GM18505 (cell line): ENCODE measurements around the gene RFX8.
"Not testable (repeated sequence)": the region's sequence is repeated elsewhere in the genome, so short reads cannot be mapped to it uniquely, and the experiment has no call there.

ENCODE experiments used
- ATAC-seq: cut with Tn5 transposase; IDR thresholded peaks from one replicate; pipeline ENCODE4 v1.9.1; 2021; ENCODE audit not compliant: unreplicated experiment
- POLR2A ChIP-seq: IDR thresholded peaks from 4 replicates; pipeline ENCODE4 v1.6.1; 2011; ENCODE audit warnings: borderline replicate concordance; ENCODE audit not compliant: insufficient read depth, insufficient read length; ENCODE audit errors: extremely low read depth

Gene RFX8

DNA sequence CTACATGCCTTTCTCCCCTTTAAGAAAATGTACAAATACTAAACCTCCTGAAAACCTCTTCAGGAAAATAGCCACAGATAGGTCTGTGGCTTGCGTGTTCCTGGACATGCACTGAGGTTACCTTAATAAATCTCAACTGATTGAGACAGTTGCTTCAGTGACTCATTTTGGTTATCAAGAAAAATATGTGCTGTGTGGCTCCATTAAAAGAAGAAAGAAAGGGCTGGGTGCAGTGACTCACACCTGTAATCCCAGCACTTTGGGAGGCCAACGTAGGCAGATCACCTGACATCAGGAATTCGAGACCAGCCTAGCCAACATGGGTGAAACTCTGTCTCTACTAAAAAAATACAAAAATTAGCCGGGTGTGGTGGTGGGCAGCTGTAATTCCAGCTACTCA lies 114.7 kb downstream of the RFX8 start:
- ATAC-seq = no peak
- TF ChIP-seq POLR2A = no peak

DNA sequence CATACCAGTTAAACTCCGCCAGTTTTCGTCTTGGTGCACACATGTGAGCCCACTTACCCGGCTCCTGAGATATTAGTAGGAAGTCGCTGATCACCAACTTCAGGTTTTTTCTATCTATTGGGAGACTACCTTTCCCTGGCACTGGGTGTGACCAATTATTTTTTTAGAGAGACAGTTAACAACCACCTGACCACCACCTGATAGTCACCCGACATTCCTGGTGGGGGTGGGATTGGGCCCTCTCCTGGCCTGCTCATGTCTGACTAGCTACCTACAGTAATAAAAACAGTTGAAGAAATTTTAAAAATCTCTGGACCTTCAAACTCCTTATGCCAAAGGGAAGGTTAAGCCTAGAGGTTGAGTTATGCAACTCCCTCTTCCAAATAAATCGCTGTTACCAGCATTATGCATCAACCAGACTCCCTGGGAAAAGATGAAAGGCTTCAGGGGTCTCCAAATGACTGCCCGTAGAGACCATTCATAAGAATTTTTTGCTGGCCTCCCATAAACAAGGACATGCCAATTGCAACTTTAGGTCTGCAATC lies 115.4 kb downstream of the RFX8 start:
- TF ChIP-seq POLR2A = no peak
- ATAC-seq = no peak

DNA sequence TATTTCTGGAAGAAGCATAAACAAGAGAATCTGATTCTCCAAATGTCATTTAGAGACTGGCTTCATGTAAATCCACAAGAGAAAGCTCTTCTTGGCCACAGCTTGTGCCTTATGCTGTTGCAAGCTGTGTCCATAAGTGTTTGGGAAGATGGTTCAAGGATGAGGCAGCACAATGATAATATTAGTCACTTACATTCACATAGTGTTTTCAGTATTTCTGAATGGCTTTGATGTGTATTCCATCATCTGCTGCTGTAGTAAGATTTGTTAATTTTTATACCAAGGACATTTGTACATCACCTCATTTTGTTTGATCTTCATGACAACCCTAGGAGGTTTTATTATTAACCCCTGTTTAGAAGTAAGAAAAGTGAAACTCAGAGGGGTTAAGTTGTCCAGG lies 117.5 kb downstream of the RFX8 start:
- no peak for TF ChIP-seq POLR2A
- ATAC-seq = no peak

DNA sequence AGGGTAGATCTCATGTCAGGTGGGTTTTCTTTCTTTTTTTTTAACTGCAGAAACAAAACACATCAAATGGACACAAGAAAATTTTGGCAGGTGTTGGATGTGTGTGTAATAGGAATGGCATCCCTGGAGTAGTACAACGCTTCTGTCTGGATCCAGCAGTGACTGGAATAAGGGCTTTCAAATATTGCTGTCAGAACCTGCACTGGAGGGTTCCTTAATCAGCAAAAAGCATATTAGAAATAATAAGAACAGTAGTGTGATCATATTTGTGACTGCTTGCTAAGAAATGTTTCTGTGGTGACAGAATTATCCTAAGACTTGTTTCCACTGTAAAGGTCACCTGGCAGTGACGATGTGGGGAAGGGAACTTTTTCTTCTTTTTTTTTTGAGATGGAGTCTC lies 118.4 kb downstream of the RFX8 start:
- ATAC-seq = no peak
- TF ChIP-seq POLR2A = no peak

DNA sequence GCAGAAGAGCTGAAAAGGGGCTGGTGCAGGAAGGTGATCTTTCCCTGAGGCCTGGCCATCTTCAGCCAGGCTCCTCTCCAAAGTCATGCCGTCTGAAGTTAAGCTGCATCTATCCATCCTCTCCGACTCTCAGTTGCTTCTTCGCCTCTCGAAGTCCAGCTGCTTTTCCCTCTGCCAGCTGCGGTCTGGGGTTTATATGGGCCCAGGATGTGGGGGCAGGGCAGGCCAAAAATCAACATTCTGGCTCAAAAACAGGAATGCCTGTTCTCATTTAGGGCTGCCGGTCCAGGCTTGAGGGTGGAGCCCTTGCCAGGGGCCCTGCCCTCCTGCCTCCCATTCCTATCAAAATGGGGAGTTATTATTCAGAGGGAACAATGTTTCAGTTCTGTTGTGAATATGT lies 118.9 kb downstream of the RFX8 start:
- ATAC-seq = no peak
- no peak for TF ChIP-seq POLR2A

DNA sequence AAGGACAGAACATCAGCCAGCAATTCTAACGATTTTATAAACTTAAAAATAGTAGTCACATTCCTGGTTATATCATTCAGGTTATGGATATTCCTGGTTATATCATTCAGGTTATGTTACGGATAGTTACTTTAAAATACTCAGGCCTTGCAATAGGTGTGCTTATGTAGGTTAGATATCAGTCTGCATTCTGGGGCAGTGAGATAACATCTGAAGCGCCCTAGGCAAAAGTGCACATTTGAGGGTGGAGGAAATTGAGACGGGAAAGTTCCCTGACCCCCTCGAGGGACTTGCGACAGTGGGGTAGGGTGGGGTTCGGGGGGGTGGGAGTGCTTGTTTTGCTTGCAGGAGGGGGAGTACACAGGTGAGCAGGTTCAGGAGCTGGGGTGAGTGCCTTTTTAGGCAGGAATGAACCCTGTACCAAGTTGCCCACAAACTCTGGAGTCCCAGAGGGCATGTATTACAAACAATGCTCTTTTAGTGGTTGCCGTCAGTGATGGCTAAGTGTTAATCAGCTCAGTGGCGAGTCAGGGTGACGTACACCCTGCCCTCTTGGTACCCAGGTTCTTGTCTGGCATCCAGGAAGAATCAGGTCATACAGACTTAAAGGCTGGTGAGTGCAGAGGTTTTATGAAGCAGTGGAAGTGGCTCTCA lies 119.4 kb downstream of the RFX8 start:
- no peak for TF ChIP-seq POLR2A
- no peak for ATAC-seq

DNA sequence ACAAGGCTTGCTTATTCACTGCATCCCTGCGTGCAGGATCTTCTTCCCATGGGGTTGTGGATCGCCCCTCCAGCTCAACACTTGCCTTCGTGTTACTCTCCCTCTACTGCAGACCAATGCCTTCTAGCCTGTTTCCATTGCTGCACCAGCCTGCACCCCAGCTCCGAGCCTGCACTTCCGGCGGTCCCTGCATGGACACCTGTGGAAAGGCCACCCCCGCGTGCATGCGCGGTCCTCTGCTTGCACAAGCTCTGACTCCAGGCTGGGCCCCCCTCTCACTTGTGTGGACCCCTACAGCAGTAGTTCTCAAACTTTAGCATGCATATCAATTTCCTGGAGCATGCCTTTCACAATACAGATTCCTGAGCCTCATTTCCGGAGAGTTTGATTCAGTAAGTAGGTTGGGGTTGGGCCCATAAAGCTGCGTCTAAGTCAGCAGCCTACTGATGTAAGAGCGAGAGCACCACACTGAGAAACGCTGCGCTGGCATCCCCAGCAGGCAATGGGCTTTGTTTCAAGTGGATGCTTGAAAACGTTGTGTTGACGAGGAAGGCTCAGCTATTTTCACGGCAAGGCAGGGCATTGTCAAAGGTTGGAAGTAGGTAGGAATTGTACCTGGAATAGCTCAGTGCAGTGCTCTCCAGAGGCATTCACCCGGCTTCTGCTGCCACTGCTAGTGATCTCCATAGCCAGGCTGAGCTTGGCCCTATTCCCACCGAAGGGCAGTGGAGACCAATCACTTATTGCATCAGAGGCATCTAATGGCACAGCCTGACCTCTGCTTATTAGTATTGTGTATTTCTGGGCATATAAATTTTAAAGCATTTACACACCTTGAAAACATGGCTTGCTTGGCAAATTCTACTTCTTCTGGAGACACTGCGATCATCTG lies 120.2 kb downstream of the RFX8 start:
- TF ChIP-seq POLR2A = no peak
- no peak for ATAC-seq

DNA sequence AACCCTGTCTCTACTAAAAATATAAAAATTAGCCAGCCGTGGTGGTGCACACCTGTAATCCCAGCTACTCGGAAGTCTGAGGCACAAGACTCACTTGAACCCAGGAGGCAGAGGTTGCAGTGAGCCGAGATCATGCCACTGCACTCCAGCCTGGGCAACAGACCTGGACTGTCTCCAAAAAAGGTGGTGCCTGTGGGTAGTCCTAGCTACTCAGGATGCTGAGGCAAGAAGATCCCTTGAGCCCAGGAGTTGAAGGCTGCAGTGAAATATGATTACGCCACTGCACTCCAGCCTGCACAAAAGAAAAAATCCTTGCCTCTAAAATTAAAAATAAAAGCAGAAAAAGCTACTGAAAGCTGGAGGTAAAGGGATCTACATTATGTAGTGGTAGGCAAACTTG lies 122.3 kb downstream of the RFX8 start:
- not testable (repeated sequence) for ATAC-seq

DNA sequence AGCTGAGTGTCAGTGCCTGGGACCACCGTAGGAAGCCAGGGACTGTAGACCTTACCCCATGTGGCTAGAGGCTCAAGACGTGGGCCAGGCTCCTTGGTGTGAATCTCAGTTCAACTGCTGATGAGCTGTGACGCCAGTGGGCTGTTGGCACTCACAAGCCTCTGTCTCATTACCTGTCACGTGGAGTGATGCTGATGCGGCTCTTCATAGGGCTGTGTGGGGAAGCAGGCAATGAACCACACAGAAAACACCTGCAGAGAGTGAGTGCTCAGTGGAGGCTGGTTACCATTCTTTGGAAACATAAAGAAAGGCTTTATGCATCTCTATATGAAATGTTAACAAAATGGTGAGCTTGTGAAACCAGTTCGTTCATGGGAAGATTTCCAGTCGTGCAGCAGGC lies 123.7 kb downstream of the RFX8 start:
- no peak for TF ChIP-seq POLR2A
- ATAC-seq = no peak

DNA sequence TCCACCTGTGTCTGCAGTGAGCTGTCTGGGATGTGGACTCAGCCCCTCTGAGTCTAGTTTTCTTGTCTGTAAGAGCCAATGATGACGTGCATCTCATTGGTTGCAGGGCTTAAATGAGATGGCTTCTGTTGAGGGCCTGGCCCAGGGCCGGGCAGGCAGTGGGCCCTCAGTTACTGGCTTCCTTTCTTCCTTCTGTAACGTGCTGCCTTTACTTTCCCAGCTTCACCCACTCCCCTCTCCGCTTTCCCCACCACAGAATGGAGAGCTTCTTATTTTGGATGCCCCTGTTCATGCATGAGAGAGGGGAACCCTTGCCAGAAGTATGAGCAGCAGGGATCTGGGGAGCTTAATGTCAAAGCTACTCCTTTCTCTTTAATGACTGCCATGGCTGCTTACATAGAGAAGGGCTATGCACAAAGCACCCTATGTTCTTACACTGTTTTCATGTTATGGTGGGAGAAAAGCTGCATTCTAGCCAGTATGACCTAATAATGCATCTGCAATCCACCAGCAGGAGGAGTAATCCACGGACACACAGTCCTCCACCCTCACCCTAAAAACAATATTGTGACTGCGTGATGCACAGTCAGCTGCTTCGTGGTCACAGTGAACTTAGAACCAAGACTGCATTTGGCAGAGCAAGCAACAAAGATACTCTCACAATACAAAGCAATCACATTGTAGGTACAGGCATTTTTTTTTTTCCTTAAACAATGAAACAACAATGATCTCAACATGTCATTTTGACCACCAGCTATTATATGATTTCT lies 124.8 kb downstream of the RFX8 start:
- no peak for ATAC-seq
- TF ChIP-seq POLR2A = no peak

DNA sequence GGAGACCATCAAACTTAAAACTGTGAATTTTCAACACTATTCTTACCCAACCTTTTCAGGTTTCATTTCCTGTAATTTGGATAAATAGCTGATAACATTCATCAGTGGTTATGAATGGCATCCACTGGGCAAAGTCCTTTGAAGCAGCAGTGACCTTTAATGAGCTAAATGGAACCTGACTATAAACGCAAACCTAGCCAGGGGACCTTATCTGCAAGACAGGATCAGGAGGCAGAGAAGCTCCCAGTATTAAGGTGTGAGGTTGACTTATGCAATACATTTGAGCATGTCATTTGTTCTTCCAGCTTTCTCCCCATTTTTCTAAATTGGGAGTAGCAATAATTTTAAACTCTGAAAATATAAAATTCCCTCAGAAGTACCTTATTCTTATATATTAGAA lies 126.0 kb downstream of the RFX8 start:
- ATAC-seq = no peak
- TF ChIP-seq POLR2A = no peak
